PFSK-1 (cell line): Measurements from ENCODE around the gene CNNM4.

Experiments used
- POLR2AphosphoS5 ChIP-seq: IDR thresholded peaks from 2 replicates; pipeline ENCODE4 v1.6.1; 2012; ENCODE audit warnings: low read depth, mild to moderate bottlenecking, control low read depth, low read length, moderate library complexity
- SIN3A ChIP-seq: IDR thresholded peaks from 2 replicates; pipeline ENCODE4 v1.6.1; 2012; ENCODE audit warnings: mild to moderate bottlenecking, low read length, moderate library complexity, borderline replicate concordance; ENCODE audit not compliant: insufficient read depth

- TF ChIP-seq POLR2AphosphoS5 (no peak), SIN3A (no peak)
Observed at GRCh38 chr2:96826546-96827278, 66.0 kb downstream of the CNNM4 start.
